ENCODE data around the gene EOLA1.

- no peak for TF ChIP-seq POLR2AphosphoS5 (IDR thresholded peaks at IDR 0.05)
- no peak for TF ChIP-seq CTCF (IDR thresholded peaks at IDR 0.05)
- no peak for TF ChIP-seq EP300 (IDR thresholded peaks at IDR 0.05)
These were observed 35.1 kb upstream of the EOLA1 start for GRCh38 chrX:149505671-149506070.
